Measurements from ENCODE around the gene MPC2. TPM values are rescaled to one million over a fixed set of nuclear protein-coding genes. Genes with fewer than 3 reads are reported as not detected.

MPC2 gene
- total RNA-seq, 1 experiment from 2014 or later: 49.9 TPM

GRCh38 chr1:167940264-167940663 is 3.4 kb upstream of the MPC2 start:
- CTCF ChIA-PET: no interaction called here
- intact Hi-C loops (cut with micrococcal nuclease): no loop called here

More at GRCh38 chr1:167940264-167940663, 3.4 kb upstream of the MPC2 start:
- Histone ChIP-seq H3K27ac (ENCODE audit: low read depth, low read length) (no peak overlapping the region), H3K4me3 (replicated peaks in 1 of 2; ENCODE audit: low read depth in 1 of 2, low read length in 2 of 2) (no peak overlapping the region), H3K27me3 (ENCODE audit: insufficient read depth, low read length) (no peaks in the 10 kb centered on the region), H2AFZ (ENCODE audit: low read depth, low read length, poor library complexity, severe bottlenecking) (no peak overlapping the region), H3K9me2 (ENCODE audit: insufficient read depth) (no peaks in the 10 kb centered on the region), H3K4me1 (ENCODE audit: control insufficient read depth in 1 of 2, insufficient read depth in 2 of 2, low read length in 2 of 2) (peaks cover 7 to 13% of the 10 kb centered on the region in 2 experiments; a peak in 3 of 4 replicates), H3K79me2 (ENCODE audit: insufficient read depth, low read length) (peaks cover 79% of the 10 kb centered on the region), H3K36me3 (ENCODE audit: control insufficient read depth in 1 of 2, insufficient read depth in 2 of 2, low read length in 2 of 2) (no peaks in the 10 kb centered on the region), H3K9me3 (ENCODE audit: control insufficient read depth in 1 of 2, insufficient read depth in 1 of 2, low read depth in 1 of 2, low read length in 2 of 2) (no peaks in the 10 kb centered on the region), H3K9ac (ENCODE audit: low read length) (no peak overlapping the region), H4K20me1 (ENCODE audit: insufficient read depth) (no peaks in the 10 kb centered on the region), H3K4me2 (ENCODE audit: low read length) (no peak overlapping the region)
- no TSS peak for BruUV-seq (replicated peaks)
- ChIA-PET RAD21 (ENCODE audit: low non-redundant PET in 1 of 2, low total read pairs in 2 of 2, uncharacterized antibody in 2 of 2, unreplicated experiment in 2 of 2) (no interaction called here), POLR2A (no interaction called here)
- no peak for ATAC-seq
- TF ChIP-seq FOSL1 (IDR thresholded peaks at IDR 0.05; ENCODE audit: low read depth) (no peak), ZFX (IDR thresholded peaks at IDR 0.05) (no peak), ATF3 (IDR thresholded peaks at IDR 0.05) (no peak), REST (IDR thresholded peaks at IDR 0.05; ENCODE audit: low read depth) (no peak), SIN3A (IDR thresholded peaks at IDR 0.05; ENCODE audit: low read depth) (no peak), SP1 (IDR thresholded peaks at IDR 0.05; ENCODE audit: low read depth) (no peak), ELF1 (IDR thresholded peaks at IDR 0.05; ENCODE audit: borderline replicate concordance, low read depth) (no peak), POLR2A (IDR thresholded peaks at IDR 0.05; ENCODE audit: borderline replicate concordance, extremely low read depth, insufficient read depth, insufficient read length) (no peak), CTCF (IDR thresholded peaks at IDR 0.05 in 2 of 3, conservative IDR thresholded peaks at IDR 0.05 in 1 of 3; ENCODE audit: borderline replicate concordance in 1 of 3, insufficient read depth in 1 of 3, low read depth in 2 of 3, low read length in 2 of 3) (no peak), EZH2phosphoT487 (IDR thresholded peaks at IDR 0.05; ENCODE audit: borderline replicate concordance) (no peak), TCF7L2 (IDR thresholded peaks at IDR 0.05; ENCODE audit: borderline replicate concordance, extremely low read depth, insufficient read depth, insufficient read length) (no peak)
- no peak for DNase-seq (ENCODE audit: low read depth, low spot score)

Data from HCT116 (cell line).